HG03103 (cell line): ENCODE results near the gene C9orf57.
"Not testable (repeated sequence)": the region's sequence is repeated elsewhere in the genome, so short reads cannot be mapped to it uniquely, and the experiment has no call there.

Experiments used
- ATAC-seq: cut with Tn5 transposase; IDR thresholded peaks from one replicate; pipeline ENCODE4 v1.9.1; 2021; ENCODE audit warnings: low read depth; ENCODE audit not compliant: unreplicated experiment

C9orf57 gene, protein sequence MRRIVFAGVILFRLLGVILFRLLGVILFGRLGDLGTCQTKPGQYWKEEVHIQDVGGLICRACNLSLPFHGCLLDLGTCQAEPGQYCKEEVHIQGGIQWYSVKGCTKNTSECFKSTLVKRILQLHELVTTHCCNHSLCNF

GRCh38 chr9:72060513-72060912 is at the start of gene C9orf57:
C9orf57 (minus strand) TSS chr9:72060613; CDS start chr9:72059331, 1,282 bp downstream.
- ATAC-seq = no peak

- ATAC-seq = no peak
Measured at GRCh38 chr9:72102520-72102919, 42.1 kb upstream of the C9orf57 start.

- ATAC-seq = not testable (repeated sequence)
Measured at GRCh38 chr9:72095520-72095919, 35.1 kb upstream of the C9orf57 start.

- ATAC-seq = no peak
Measured at GRCh38 chr9:72092820-72093219, 32.4 kb upstream of the C9orf57 start.

GRCh38 chr9:72089451-72090130 is 29.2 kb upstream of the C9orf57 start:
- ATAC-seq = no peak

DNA sequence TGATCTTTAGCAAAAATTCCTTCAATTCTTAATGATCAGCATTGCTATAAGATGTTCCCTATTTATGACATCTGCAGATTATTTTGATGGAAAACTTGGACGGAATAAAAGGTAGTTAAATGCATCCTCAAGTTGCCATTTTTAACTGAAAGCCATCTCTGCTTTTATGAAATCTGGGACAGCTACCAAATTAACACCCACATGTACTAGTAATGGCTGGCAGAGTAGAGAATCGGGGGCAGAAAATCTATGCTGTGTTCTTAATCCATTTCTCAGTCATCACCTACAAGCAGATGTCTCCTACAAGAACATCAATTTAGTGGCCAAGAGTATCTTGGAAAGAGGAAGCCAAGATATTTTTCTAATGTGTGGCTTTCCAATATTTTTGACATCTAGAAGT is 22.1 kb upstream of the C9orf57 start:
- ATAC-seq = no peak

DNA sequence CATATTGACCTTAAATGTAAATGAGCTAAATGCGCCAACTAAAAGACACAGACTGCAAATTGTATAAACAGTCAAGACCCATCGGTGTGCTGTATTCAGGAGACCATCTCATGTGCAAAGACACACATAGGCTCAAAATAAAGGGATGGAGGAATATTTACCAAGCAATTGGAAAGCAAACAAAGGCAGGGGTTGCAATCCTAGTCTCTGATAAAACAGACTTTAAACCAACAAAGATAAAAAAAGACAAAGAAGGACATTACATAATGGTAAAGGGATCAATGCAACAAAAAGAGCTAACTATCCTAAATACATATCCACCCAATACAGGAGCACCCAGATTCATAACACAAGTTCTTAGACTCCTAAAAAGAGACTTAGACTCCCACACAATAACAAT is 14.3 kb upstream of the C9orf57 start:
- ATAC-seq = not testable (repeated sequence)

GRCh38 chr9:72065076-72065475 is 4.7 kb upstream of the C9orf57 start:
- ATAC-seq = no peak

DNA sequence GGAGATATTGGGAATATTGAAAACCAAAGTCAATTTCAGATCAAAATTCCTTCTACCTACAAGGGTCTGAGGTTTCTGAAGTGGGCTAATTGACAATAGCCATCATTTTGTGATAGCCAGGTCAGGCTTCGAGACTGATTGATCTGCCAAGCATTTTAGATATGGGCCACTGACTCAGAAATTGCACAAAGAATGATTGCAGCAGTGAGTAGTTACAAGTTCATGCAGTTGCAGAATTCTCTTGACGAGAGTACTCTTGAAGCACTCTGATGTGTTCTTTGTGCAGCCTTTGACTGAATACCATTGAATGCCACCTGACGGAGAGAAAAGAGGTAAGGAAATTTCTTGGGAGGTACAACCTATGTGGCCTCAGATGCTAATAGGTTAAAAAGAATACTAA is 8.3 kb downstream of the C9orf57 start:
- no peak for ATAC-seq

- ATAC-seq = no peak
Measured at GRCh38 chr9:72048850-72049249, 11.6 kb downstream of the C9orf57 start.

DNA sequence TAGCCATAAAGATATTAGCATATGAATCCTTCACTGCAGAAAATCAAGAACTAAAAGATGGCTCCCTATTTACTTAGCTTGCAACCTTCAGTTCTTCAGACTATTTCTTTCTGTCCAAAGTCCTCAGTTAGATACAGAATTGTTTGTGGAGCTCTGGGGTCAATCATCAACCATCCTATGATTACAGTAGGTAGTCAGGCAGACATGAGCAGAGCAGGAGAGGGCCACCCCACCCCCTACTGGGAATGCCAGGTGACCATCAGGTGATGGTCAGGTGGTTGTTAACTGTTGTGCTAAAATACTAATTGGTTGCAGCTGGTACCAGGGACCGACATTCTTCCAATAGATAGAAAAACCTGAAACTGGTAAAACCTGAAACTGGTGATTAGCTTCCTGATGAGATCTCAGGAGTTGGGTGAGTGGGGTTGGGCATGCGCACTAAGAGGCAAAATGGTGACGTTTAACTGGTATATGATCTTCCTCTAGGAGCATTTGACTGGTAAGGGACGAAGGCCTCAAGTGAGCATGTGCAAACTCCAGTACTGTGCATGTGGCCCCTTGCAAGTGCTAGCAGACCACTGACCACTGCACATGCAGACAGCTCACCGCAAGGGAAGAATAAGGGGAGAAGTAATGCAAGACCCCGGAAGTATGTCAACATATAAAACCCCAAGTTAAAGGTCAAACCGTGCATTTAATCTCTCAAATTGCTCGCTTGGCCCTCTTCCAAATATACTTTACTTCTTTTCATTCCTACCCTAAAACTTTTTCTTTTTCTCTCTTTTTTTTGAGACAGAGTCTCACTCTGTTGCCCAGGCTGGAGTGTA is 13.6 kb downstream of the C9orf57 start:
- ATAC-seq = no peak

DNA sequence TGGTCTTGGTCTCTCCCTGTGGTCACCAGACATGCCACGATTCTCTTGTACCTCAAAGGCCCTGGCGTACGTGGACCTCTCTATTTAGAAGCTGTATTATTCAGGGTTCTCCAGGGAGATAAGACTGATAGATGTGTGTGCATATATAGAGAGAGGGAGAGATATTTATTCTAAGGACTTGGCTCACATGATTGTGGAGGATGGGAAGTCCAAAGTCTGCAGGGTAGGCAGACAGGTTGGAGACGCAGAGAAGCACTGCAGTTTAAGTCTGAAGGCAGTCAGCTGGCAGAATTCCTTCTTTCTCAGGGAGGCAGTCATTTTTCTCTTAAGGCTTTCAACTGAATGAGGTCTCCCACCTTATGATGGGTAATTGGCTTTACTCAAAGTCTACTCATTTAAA is 16.3 kb downstream of the C9orf57 start:
- ATAC-seq = no peak

GRCh38 chr9:72043576-72043975 is 16.8 kb downstream of the C9orf57 start:
- no peak for ATAC-seq

GRCh38 chr9:72042928-72043327 is 17.5 kb downstream of the C9orf57 start:
- ATAC-seq = no peak

- no peak for ATAC-seq
Measured at GRCh38 chr9:72041775-72042194, 18.6 kb downstream of the C9orf57 start.

GRCh38 chr9:72041369-72041768 is 19.0 kb downstream of the C9orf57 start:
- ATAC-seq = no peak

GRCh38 chr9:72039532-72039931 is 20.9 kb downstream of the C9orf57 start:
- ATAC-seq = no peak

- ATAC-seq = no peak
Measured at GRCh38 chr9:72038890-72039410, 21.5 kb downstream of the C9orf57 start.

DNA sequence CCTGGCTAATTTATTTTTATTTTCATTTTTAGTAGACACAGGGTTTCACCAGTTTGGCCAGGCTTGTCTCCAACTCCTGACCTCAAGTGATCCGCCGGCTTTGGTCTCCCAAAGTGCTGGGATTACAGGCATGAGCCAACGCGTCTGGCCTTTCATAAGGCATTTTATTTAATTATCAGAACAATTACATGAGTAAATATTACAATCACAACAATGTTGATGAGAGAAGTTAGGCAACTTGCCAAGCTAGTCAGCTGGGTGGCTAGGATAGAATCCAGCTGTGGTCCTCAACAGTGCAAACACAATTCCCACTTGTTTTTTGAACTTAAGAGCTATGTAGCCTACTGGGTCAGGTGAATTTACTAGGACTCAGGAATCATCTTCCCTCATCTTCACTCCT is 22.0 kb downstream of the C9orf57 start:
- no peak for ATAC-seq

DNA sequence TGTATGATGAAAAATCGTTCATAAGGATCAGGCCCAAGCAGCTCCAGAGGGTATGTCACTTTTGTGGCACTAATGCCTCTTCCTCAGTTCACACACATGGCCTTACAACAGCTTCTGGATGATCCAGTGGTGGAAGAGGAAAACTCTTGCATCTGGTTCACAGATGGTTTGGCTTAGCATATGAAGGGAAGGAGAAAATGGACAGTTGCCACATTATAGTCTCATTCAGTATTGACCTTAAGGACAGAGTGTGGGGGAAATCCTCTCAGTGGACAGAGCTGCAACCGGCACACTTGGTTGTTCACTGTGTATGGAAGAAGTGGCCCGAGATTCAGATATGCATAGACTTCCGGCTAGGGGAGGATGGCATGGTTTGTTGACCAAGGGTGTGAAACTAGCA is 22.8 kb downstream of the C9orf57 start:
- ATAC-seq = no peak

DNA sequence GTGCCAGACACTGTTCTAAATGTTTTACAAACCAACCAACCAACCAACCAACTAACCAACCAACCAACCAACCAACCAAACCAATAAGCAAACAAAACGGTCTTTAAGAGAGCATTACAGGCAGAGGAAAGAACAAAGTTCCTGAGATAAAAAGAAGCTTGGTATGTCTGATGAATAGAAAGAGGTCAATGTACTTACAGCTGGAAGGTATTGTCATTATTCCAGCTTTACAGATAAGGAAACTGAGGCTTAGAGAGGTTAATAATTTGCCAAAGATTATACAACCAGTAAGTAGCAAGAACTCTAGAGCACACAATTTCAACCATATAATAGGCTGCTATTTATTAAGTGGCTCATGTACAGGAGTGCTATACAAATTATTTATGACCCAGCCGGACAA is 29.6 kb downstream of the C9orf57 start:
- no peak for ATAC-seq
